ENCODE results near the gene GIMAP8. TPM values are rescaled to one million over a fixed set of nuclear protein-coding genes. Genes with fewer than 3 reads are reported as not detected.
"Not testable (repeated sequence)": the region's sequence is repeated elsewhere in the genome, so short reads cannot be mapped to it uniquely, and the experiment has no call there.

GIMAP8 gene
- total and polyA plus RNA-seq, 7 experiments from 2014 or later, result 13.8 to 69.7 (median 52.5) TPM

DNA sequence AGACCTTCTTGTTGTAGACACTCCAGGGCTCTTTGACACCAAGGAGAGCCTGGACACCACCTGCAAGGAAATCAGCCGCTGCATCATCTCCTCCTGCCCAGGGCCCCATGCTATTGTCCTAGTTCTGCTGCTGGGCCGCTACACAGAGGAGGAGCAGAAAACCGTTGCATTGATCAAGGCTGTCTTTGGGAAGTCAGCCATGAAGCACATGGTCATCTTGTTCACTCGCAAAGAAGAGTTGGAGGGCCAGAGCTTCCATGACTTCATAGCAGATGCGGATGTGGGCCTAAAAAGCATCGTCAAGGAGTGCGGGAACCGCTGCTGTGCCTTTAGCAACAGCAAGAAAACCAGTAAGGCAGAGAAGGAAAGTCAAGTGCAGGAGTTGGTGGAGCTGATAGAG, 69.7 kb downstream of the GIMAP8 start:
- no peaks in the 10 kb centered on the region for H3K27me3 Mint-ChIP-seq
- Histone ChIP-seq H3K4me3 (ENCODE audit: low read length) (peak overlapping the region; percentile 59), H3K27me3 (ENCODE audit: control insufficient read depth in 2 of 2, insufficient read depth in 2 of 2, low read length in 2 of 2) (no peaks in the 10 kb centered on the region), H3K27ac (ENCODE audit: low read depth, low read length) (peak overlapping the region; percentile 84), H3K4me1 (ENCODE audit: control insufficient read depth in 2 of 2, insufficient read depth in 2 of 2, low read length in 2 of 2) (peaks cover 8 to 9% of the 10 kb centered on the region in 2 donors), H3K9me3 (ENCODE audit: control insufficient read depth in 2 of 3, low read length in 3 of 3) (peaks cover 0 to 15% (median 12%) of the 10 kb centered on the region in 3 experiments), H3K36me3 (ENCODE audit: control insufficient read depth in 2 of 3, insufficient read depth in 3 of 3, low read length in 3 of 3) (peaks cover 13 to 35% (median 18%) of the 10 kb centered on the region in 3 experiments)
- peak overlapping the region; percentile 80 to 98 (median 94) for H3K27ac Mint-ChIP-seq
- CTCF ChIA-PET, result interaction anchor here (0.6 to 3.3 kb wide), 9 partner anchors 12 to 236 kb away, joined by 3 to 20 read pairs (median 5); partner anchors contain the start of genes GIMAP1, GIMAP4 and GIMAP8
- POLR2A ChIA-PET, result interaction anchor here (0.6 to 13.3 kb wide), 34 partner anchors 9 to 234 kb away, joined by 3 to 829 read pairs (median 6); partner anchors contain the start of genes GIMAP1, GIMAP2, GIMAP4 and GIMAP5
- ATAC-seq (peak; percentile 29), DNase-seq (peak in 4 of 9 donors; percentile 17 to 51 (median 42))
- intact Hi-C loops (cut with micrococcal nuclease), result loop anchor here (1.0 kb wide), 4 partner anchors 47 to 235 kb away; partner anchors contain the start of genes GIMAP1 (in 1 of the 2), GIMAP4 (in 1 of the 2) and GIMAP8 (in 1 of the 2)
- peak overlapping the region; percentile 93 to 100 (median 99) for H3K4me3 Mint-ChIP-seq
- peaks cover 5 to 41% (median 23%) of the 10 kb centered on the region in 11 donors for H3K9me3 Mint-ChIP-seq
- peaks cover 44 to 92% (median 75%) of the 10 kb centered on the region in 5 donors for H3K36me3 Mint-ChIP-seq
- peaks cover 22 to 42% (median 36%) of the 10 kb centered on the region in 7 donors for H3K4me1 Mint-ChIP-seq

DNA sequence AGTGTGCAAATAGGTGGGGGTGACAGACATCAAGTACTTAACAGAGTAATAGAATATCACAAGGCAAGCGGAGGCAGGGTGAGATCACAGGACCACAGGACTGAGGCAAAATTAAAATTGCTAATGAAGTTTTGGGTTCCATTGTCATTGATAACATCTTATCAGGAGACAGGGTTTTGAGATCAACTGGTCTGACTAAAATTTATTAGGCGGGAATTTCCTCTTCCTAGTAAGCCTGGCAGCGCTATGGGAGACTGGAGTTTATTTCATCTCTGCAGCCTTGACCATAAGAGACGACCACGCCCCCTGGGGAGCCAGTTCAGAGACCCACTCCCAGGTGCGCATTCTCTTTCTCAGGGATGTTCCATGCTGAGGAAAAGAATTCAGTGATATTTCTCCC, 72.5 kb downstream of the GIMAP8 start:
- POLR2A ChIA-PET, result interaction anchor here (10.0 to 13.3 kb wide), 5 partner anchors 44 to 223 kb away, joined by 137 to 829 read pairs (median 526); partner anchors contain the start of genes GIMAP4, GIMAP5 and GIMAP8
- intact Hi-C loops (cut with micrococcal nuclease); H3K27me3 Mint-ChIP-seq; H3K4me3 ChIP-seq (ENCODE audit: low read length); H3K27me3 ChIP-seq (ENCODE audit: control insufficient read depth in 2 of 2, insufficient read depth in 2 of 2, low read length in 2 of 2); ATAC-seq; CTCF ChIA-PET; DNase-seq: not testable (repeated sequence)
- Histone ChIP-seq H3K36me3 (ENCODE audit: control insufficient read depth in 2 of 3, insufficient read depth in 3 of 3, low read length in 3 of 3) (peaks cover 13 to 21% (median 18%) of the 10 kb centered on the region in 3 experiments), H3K4me1 (ENCODE audit: control insufficient read depth in 2 of 2, insufficient read depth in 2 of 2, low read length in 2 of 2) (peaks cover 8 to 16% of the 10 kb centered on the region in 2 donors), H3K9me3 (ENCODE audit: control insufficient read depth in 2 of 3, low read length in 3 of 3) (peaks cover 3 to 30% (median 17%) of the 10 kb centered on the region in 3 experiments), H3K27ac (ENCODE audit: low read depth, low read length) (peak overlapping the region; percentile 22)
- Mint-ChIP-seq H3K4me1 (peaks cover 27 to 66% (median 54%) of the 10 kb centered on the region in 7 donors), H3K4me3 (peak overlapping the region; percentile 75 to 100 (median 98)), H3K9me3 (peaks cover 11 to 69% (median 42%) of the 10 kb centered on the region in 11 donors), H3K27ac (peak overlapping the region; percentile 75 to 98 (median 91)), H3K36me3 (peaks cover 43 to 90% (median 77%) of the 10 kb centered on the region in 5 donors)

DNA sequence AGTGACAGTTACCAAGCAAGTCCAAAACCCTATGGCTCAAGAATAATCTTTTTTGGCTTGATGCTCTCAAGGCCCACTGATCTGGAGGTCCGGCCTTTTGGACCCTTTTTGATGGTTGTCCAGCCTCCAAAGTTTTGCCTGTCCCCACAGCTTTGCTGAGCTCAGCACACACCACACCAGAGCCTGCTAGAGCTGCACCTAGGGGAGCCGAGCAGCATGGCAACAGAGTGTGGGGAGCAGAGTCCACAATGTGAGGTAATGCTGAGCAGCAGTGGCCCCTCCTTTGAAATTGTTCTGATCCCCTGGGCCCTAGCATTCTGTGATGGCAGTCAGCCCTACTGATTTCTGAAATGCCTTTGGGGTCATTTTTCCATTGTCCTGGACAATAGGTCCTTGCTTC, 73.6 kb downstream of the GIMAP8 start:
- H3K27ac ChIP-seq (ENCODE audit: low read depth, low read length), result peak overlapping the region; percentile 39
- H3K9me3 ChIP-seq (ENCODE audit: control insufficient read depth in 2 of 3, low read length in 3 of 3), result peaks cover 3 to 30% (median 19%) of the 10 kb centered on the region in 3 experiments
- POLR2A ChIA-PET, result interaction anchor here (0.6 to 17.4 kb wide), 13 partner anchors 9 to 231 kb away, joined by 3 to 217 read pairs (median 6); partner anchors contain the start of genes GIMAP1, GIMAP4, GIMAP5 and GIMAP7
- peaks cover 13 to 21% (median 18%) of the 10 kb centered on the region in 3 experiments for H3K36me3 ChIP-seq (ENCODE audit: control insufficient read depth in 2 of 3, insufficient read depth in 3 of 3, low read length in 3 of 3)
- ATAC-seq (no peak), DNase-seq (no peak)
- intact Hi-C loops (cut with micrococcal nuclease), result loop anchor here in 1 of 2 donors (2.0 kb wide), 1 partner anchor 19 kb away; no protein-coding TSS in a partner anchor
- H3K27me3 ChIP-seq (ENCODE audit: control insufficient read depth in 2 of 2, insufficient read depth in 2 of 2, low read length in 2 of 2), result no peaks in the 10 kb centered on the region
- Mint-ChIP-seq H3K4me1 (peaks cover 26 to 73% (median 65%) of the 10 kb centered on the region in 7 donors), H3K27ac (peak overlapping the region in 8 of 9 donors; percentile 32 to 98 (median 92)), H3K36me3 (peaks cover 41 to 90% (median 74%) of the 10 kb centered on the region in 5 donors), H3K9me3 (peaks cover 22 to 79% (median 45%) of the 10 kb centered on the region in 11 donors), H3K27me3 (no peaks in the 10 kb centered on the region), H3K4me3 (peak overlapping the region in 7 of 10 donors; percentile 13 to 100 (median 72))
- CTCF ChIA-PET, result interaction anchor here (0.5 to 1.4 kb wide), 3 partner anchors 10 to 175 kb away, joined by 3 read pairs; no protein-coding TSS in a partner anchor
- peaks cover 8 to 16% of the 10 kb centered on the region in 2 donors for H3K4me1 ChIP-seq (ENCODE audit: control insufficient read depth in 2 of 2, insufficient read depth in 2 of 2, low read length in 2 of 2)
- peak overlapping the region; percentile 22 for H3K4me3 ChIP-seq (ENCODE audit: low read length)

Other genes with a start within 250 kb of the GIMAP8 start
- gene LRRC61, start 127.3 kb upstream of the GIMAP8 start, total RNA-seq, result 10 to 100 TPM in 3 of 5 experiments, 1 to 10 TPM in 2; 8.3 to 30.0 (median 11.5) TPM
- gene LRRC61, start 127.3 kb upstream of the GIMAP8 start, polyA plus RNA-seq, result 10 to 100 TPM; 18.2 to 21.6 TPM
- 10 to 100 TPM in 3 of 5 experiments, 1 to 10 TPM in 2; 7.0 to 13.2 (median 10.6) TPM for gene ACTR3C, start 127.1 kb upstream of the GIMAP8 start, total RNA-seq
- gene ACTR3C, start 127.1 kb upstream of the GIMAP8 start, polyA plus RNA-seq, result 1 to 10 TPM; 4.8 to 6.2 TPM
- under 1 TPM in 1 of 5 experiments, not detected in 4; 0.38 TPM for gene RARRES2, start 109.0 kb upstream of the GIMAP8 start, total RNA-seq
- not detected for gene RARRES2, start 109.0 kb upstream of the GIMAP8 start, polyA plus RNA-seq
- 100 to 1,000 TPM in 1 of 5 experiments, 10 to 100 TPM in 4; 68.5 to 103 (median 79.7) TPM for gene REPIN1, start 81.8 kb upstream of the GIMAP8 start, total RNA-seq
- 10 to 100 TPM; 46.7 to 77.0 TPM for gene REPIN1, start 81.8 kb upstream of the GIMAP8 start, polyA plus RNA-seq
- 1 to 10 TPM; 1.1 to 5.7 (median 4.3) TPM for gene ZNF775, start 71.3 kb upstream of the GIMAP8 start, total RNA-seq
- 1 to 10 TPM; 3.3 to 7.4 TPM for gene ZNF775, start 71.3 kb upstream of the GIMAP8 start, polyA plus RNA-seq
- 100 to 1,000 TPM in 3 of 5 experiments, 10 to 100 TPM in 2; 66.3 to 555 (median 321) TPM for gene GIMAP7, start 64.2 kb downstream of the GIMAP8 start, total RNA-seq
- 1,000 to 10,000 TPM in 1 of 2 donors, 100 to 1,000 TPM in 1; 772 to 1,293 TPM for gene GIMAP7, start 64.2 kb downstream of the GIMAP8 start, polyA plus RNA-seq
- 100 to 1,000 TPM in 4 of 5 experiments, 10 to 100 TPM in 1; 74.9 to 413 (median 406) TPM for gene GIMAP4, start 116.8 kb downstream of the GIMAP8 start, total RNA-seq
- gene GIMAP4, start 116.8 kb downstream of the GIMAP8 start, polyA plus RNA-seq, result 100 to 1,000 TPM; 405 to 762 TPM
- gene GIMAP6, start 181.8 kb downstream of the GIMAP8 start, total RNA-seq, result 100 to 1,000 TPM in 3 of 5 experiments, 10 to 100 TPM in 2; 40.3 to 173 (median 152) TPM
- 100 to 1,000 TPM; 130 to 188 TPM for gene GIMAP6, start 181.8 kb downstream of the GIMAP8 start, polyA plus RNA-seq
- 100 to 1,000 TPM in 3 of 5 experiments, 10 to 100 TPM in 2; 79.4 to 286 (median 122) TPM for gene GIMAP2, start 235.1 kb downstream of the GIMAP8 start, total RNA-seq
- gene GIMAP2, start 235.1 kb downstream of the GIMAP8 start, polyA plus RNA-seq, result 100 to 1,000 TPM; 150 to 153 TPM

Data from naive thymus-derived CD4-positive, alpha-beta T cell (primary cell).